Pulmonary artery endothelial cell (primary cell): ENCODE results near the gene ACTL10. TPM values are rescaled to one million over a fixed set of nuclear protein-coding genes. Genes with fewer than 3 reads are reported as not detected.

Source experiments
- DNase-seq: peaks from one replicate; pipeline ENCODE4 v3.0.0-alpha.2; 2011; ENCODE audit warnings: low read depth, low spot score
- total RNA-seq: library from RNA; depleted of rRNA; stranded (reverse); fragments of >200 nt; gene quantifications from 2 replicates; pipeline ENCODE4 v1.2.3, GENCODE V29; 2014

Gene ACTL10
- total RNA-seq, 1 donor from 2014 or later, result 4.2 TPM

GRCh38 chr20:33648396-33649004, 18.2 kb upstream of the ACTL10 start:
- DNase-seq, result no peak

GRCh38 chr20:33649201-33649681, 17.5 kb upstream of the ACTL10 start:
- DNase-seq, result no peak

- DNase-seq, result no peak
Measured at GRCh38 chr20:33650111-33650752, 16.5 kb upstream of the ACTL10 start.

DNA sequence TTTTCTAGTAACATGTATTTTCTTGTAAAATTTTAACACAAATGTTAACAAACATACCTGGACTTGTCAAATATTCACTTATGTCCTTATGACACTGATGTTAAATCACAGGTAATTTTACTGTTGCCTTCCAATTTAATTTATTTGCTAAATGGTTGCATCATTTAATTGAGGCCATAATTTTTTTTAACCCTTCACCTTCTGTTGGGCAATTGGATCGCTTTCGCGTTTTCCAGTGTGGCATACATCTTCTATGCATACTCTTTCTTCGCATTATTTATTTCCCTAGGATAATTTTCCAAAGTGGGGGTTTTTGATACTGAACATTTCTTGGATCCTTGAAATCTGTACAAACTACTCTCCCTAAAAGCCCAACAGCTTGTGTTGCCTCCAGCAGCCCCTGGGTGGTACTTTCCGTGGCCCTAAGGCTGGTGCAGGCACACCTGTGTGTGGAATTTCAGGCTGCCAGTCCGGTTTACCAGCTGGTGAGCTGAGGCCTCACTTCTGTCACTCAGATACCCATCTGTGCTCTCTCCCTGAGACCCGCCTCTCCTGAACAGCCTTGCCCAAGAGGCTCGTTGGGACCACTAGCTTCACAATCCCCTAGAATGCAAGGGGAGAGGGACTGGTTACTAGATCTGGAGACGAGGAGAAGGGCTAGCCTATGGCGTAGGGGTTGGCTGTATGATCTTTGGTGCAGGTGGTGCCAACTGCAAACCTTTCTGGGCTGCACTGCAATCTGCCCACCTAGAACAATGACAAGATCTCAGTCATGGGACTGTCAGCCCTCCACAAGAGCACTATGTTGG, 15.8 kb upstream of the ACTL10 start:
- DNase-seq, result no peak

- DNase-seq, result no peak
Measured at GRCh38 chr20:33651562-33652048, 15.1 kb upstream of the ACTL10 start.

GRCh38 chr20:33653218-33653899, 13.4 kb upstream of the ACTL10 start:
- DNase-seq, result no peak

DNA sequence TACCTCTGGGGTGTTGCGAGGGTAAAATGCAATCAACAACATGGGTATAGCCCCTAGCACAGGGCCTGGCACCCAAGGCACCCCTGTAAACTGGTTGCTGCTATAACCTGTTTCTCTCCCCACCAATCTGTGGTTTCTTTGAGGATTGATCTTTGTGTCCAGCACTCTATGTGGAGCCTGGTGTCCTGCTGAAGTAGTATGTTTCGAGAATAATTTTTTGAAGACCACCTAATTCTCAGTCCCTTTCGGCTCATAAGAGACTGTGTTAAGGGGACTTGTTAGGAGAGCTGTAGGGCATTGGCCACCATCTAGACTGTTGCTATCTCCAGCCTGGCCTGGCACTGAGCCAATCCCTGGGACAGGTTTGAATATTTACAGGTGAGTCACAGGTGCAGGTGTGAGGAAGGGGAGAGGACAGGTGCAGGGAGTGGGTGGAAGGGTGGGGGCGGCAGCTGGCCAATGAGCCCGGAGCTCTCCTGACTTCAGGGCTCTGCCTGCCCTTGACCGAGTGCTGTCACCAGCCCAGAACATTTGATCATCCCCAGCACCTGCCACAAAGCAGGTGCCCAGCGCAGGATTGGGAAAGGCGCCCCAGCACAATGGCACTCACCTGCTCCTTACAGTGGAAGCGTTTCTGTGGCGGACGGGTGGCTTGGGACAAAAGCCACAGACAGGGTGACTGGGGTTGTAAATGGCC, 12.7 kb upstream of the ACTL10 start:
- no peak for DNase-seq

DNA sequence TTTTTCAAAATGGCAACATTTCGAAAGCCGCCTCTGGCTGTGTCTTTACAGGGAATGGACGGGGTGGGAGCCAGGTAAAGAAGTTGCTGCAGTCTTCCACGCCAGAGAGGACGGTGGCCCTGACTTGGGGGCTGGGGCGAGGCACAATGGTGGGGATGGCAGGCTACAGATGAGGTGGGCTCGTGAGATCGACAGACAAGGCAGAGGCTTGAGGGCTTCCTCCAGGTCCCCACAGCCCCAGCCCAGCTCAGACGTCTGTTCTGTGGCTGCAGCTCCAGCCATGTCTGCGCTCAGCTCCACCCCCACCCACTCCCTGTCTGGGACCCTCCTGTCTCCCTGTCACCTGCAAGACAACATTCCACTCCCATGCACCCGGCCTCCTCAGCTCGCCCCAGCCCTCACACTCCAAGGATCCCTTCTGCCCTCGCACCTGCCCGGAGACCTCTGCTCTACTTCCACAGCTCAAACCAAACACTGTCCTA, 12.0 kb upstream of the ACTL10 start:
- DNase-seq, result no peak

DNA sequence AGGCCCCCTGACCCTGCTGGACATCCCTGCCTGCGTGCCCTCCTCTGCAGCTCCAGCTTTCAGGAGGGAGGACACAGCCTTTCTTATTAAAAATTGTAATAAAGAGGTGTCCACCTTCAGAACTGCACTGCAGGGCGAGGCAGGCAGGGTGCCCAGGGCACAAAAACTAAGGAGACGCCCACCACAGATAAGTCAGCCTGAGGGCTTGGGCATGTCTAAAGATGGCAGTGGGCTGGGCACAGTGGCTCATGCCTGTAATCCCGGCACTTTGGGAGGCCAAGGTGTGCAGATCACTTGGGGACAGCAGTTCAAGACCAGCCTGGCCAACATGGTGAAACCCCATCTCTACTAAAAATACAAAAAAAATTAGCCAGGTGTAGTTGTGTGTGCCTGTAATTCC, 11.6 kb upstream of the ACTL10 start:
- no peak for DNase-seq

DNA sequence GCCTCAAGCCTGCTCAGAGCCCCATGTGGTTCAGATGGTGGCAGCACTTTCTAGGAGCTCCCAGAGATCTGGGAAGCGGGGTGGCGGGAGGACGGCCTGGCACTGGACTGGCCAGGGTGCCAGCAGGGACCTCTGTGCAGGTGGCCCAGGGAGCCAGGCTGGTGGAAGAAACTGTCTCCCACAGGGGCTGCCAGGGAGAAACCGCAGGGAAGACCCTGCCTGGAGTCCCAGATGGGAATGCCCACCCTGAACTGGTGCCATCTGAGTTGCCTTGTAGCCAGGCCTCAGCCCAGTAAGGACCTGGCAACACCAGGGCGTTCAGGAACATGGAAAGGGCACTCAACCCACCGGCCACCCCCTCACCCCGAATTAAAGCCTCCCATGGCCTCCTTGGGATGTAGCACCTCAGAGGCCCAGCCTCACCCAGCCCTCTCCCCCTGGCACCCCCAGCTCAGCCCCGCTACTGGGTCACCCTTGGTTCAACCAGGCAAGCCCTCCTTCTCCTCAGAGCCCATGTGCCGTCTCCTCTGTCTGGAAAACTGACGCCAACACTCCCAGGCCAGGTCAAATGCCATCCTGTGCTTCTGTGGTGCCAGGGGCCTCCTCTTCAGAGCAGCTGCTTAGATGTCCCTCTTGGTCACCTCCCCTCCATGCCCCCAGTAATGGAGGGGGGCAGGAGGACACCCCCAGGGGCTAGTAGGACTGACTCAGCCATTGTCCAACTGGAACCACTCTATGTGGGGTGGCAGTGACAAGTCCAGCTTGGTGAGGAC, 10.5 kb upstream of the ACTL10 start:
- no peak for DNase-seq

DNA sequence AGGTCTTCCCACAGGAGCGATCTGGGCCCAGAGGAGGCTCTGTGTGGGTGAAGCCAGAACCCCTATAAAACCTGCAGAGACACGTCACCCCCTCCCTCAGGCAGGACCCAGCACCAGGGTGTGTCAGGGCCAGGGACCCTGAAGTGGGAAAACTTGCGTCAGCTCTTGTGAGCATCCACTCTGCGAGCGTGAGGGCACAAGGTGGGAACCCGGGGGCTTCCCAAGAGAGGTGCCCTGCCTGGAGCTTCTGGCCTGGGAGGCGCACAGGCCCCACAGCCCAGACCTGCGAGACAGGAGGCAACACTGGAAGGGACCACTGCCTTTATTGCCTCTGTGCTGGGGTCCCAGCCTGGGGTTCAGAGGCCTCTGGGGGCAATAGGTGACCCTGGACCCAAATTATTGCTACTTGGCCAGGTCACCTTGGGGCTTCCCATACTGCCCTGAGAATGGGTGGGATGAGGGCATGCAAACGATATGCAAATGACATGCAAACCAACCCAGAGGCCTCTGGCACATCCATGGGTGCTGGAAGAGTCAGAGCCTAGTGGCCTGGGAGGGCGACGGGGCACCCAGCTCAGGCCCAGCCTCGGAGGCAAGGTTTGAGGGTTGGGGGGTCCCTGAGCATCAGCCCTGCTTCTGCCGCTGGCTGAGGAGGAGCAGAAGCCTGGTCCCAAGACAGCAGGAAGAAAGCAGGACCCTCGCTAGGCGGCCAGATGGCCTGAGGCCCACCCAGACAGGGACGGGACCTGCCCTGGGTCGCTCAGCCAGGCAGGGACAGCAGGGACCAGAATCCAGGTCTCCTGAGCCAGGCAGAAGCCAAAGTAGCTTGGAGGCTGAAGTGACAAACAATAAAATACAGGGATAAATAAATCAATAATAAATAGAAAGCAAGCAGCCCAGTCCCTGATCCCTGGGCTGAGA, 9.7 kb upstream of the ACTL10 start:
- DNase-seq, result no peak

DNA sequence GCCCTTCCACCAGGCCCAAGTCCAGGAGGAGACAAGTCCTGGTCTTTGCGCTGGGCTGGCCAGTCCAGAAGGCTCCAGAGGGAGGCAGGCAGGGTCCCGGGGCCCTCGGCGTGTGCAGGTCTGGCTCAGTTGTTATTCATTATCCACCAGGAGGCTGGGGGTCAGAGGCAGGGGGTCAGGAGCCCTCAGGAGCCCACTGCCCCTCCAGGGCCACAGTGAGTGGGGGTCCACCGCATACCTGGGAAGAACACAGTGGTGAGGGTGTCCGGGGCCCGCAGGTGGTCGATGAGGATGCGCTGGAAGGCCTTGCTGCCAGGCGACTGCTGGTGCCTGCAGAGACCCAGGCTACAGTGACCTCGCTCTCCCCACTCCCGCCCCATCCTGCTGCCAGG, 9.0 kb upstream of the ACTL10 start:
- DNase-seq, result no peak

- no peak for DNase-seq
Measured at GRCh38 chr20:33658510-33658909, 8.2 kb upstream of the ACTL10 start.

- no peak for DNase-seq
Measured at GRCh38 chr20:33658929-33659328, 7.8 kb upstream of the ACTL10 start.

DNA sequence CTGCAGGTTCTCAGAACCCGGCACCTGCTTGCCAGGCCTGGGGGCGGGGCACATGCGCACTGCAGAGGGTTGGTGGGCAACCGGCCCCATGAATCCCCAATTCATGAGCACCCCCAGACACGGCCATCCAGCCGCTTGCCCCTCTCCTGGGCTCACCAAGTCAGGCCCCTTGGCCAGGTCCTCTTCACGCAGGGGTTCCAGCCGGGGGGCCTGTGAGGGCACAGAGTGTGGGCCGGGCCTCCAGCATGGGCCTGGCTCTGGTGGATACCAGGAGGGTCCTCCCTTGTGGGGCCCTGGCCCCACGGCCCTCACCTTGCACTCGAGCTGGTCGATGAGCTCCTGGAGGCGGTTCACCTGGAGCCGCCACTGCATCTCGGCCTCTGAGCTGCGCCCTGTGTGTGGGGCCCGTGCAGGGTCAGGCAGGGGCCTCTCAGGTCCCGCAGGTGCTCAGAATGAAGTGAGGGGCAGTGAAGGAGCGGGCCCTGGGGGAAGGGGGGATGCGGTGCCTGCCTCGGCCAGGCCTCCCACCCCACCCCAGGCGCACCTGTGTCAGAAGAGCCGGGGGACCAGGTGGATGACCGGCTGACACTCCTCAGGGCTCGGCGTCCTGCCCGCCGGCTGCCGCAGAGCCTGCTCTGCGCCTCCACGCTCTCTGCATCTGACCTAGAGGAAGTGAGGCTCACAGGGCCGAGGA, 7.3 kb upstream of the ACTL10 start:
- no peak for DNase-seq

DNA sequence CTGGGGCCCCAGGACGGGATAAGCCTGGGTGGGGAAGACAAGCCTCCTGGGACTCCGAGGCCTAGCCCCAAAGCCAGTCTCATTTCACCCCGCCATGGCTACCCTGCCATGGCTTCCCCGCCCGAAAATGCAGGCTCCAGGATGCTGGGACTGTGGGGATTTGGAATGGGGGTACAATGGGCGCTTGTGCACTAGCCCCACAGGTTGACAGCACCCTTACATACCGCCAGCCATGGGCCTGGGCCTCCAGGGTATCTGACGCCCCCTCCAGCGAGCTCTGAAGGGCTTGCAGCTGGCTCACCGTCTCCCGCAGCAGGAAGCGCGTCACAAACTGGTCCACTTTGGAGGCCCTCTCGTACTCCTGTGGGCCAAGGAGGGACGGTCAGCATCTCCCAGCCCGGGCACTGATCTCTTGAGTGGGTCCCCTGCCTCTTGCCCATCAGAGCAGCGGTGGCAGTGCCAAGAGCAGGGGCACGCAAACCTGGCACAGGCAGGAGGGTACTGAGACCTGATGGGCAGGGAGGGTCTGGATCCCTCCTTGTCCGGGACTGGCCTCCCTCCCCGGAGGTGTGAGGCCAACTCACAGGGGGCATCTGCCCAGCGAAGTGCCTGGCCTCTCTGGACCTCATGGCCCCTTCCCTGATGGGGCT, 6.6 kb upstream of the ACTL10 start:
- DNase-seq, result no peak

DNA sequence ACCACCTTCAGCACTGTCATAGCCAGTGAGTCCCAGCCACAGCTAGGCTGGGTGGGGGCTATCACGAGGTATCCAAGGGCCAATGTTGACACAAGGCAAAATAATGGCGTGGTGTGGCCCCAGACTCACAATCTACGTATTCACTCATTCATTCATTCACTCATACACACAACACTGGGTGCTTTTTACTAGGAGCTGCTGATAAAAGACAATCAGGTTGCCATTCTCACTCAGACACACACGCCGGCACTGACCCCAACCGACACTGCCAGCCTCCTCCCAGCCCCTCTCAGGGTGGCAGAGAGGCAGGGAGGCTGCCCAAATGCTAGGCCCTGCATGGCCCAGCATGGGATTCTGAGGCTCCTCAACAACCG, 6.1 kb upstream of the ACTL10 start:
- no peak for DNase-seq

- DNase-seq, result no peak
Measured at GRCh38 chr20:33662172-33662571, 4.6 kb upstream of the ACTL10 start, which contains the start of gene C20orf144. C20orf144 (plus strand) TSS chr20:33662327; CDS start chr20:33662346, 19 bp downstream.
